DOHH2 (cell line): ENCODE results near the gene BTF3L4.
A peak's percentile ranks its signal among the peaks of the same experiment; 100 is the strongest.

Experiments
- H3F3A ChIP-seq: fragments of 200-600 bp; sonication (generic), shearing (Covaris generic); 2 replicates; pipeline ENCODE4 v1.6.0; 2016; ENCODE audit warnings: antibody characterized with exemption, mild to moderate bottlenecking; ENCODE audit not compliant: control insufficient read depth, insufficient read depth
- H3K27ac ChIP-seq: fragments of 200-600 bp; sonication (generic); 2 replicates; pipeline ENCODE4 v1.5.1; 2014; ENCODE audit warnings: low read depth, mild to moderate bottlenecking, low read length, moderate library complexity
- H3K27me3 ChIP-seq: fragments of 200-600 bp; sonication (generic); 2 replicates; pipeline ENCODE4 v1.6.1; 2014; ENCODE audit warnings: mild to moderate bottlenecking, low read length, mixed read lengths; ENCODE audit not compliant: control insufficient read depth
- H3K36me3 ChIP-seq: fragments of 200-600 bp; sonication (generic); 2 replicates; pipeline ENCODE4 v1.6.1; 2014; ENCODE audit warnings: mild to moderate bottlenecking, low read length, moderate library complexity, mixed read lengths; ENCODE audit not compliant: control insufficient read depth
- H3K4me1 ChIP-seq: fragments of 200-600 bp; sonication (generic); 2 replicates; pipeline ENCODE4 v1.6.1; 2014; ENCODE audit warnings: mild to moderate bottlenecking, low read length, mixed read lengths; ENCODE audit not compliant: control insufficient read depth
- H3K4me2 ChIP-seq: fragments of 200-600 bp; sonication (generic); 2 replicates; pipeline ENCODE4 v1.6.0; 2014; ENCODE audit warnings: mild to moderate bottlenecking, low read length, moderate library complexity
- H3K4me3 ChIP-seq: fragments of 200-600 bp; sonication (generic); 2 replicates; pipeline ENCODE4 v1.5.1; 2014; ENCODE audit warnings: mild to moderate bottlenecking, low read length, mixed read lengths
- H3K79me2 ChIP-seq: fragments of 200-600 bp; sonication (generic); 2 replicates; pipeline ENCODE4 v1.6.1; 2014; ENCODE audit warnings: mild to moderate bottlenecking, low read length, mixed read lengths; ENCODE audit not compliant: control insufficient read depth
- H3K9me2 ChIP-seq: fragments of 200-600 bp; sonication (generic); replicated peaks from 2 replicates; pipeline ENCODE4 v1.6.1; 2014; ENCODE audit warnings: mild to moderate bottlenecking, low read length, mixed read lengths; ENCODE audit not compliant: control insufficient read depth
- H3K9me3 ChIP-seq: fragments of 200-600 bp; sonication (generic); 2 replicates; pipeline ENCODE4 v1.6.1; 2014; ENCODE audit warnings: antibody characterized with exemption, low read length, mixed read lengths; ENCODE audit not compliant: control insufficient read depth, insufficient read depth
- H4K20me1 ChIP-seq: fragments of 200-600 bp; sonication (generic); 2 replicates; pipeline ENCODE4 v1.6.0; 2014; ENCODE audit warnings: low read depth, mild to moderate bottlenecking, antibody characterized with exemption, low read length, moderate library complexity; ENCODE audit not compliant: control insufficient read depth, insufficient read depth
- CTCF ChIP-seq: fragments of 200-600 bp; sonication (generic); IDR thresholded peaks from one replicate; pipeline ENCODE4 v1.5.1; 2014; ENCODE audit warnings: antibody characterized with exemption, mild to moderate bottlenecking, low read depth, low read length; ENCODE audit not compliant: poor library complexity, severe bottlenecking
- EZH2phosphoT487 ChIP-seq: fragments of 200-600 bp; sonication (generic); IDR thresholded peaks from 2 replicates; pipeline ENCODE4 v1.6.1; 2017; ENCODE audit warnings: borderline replicate concordance, mild to moderate bottlenecking, antibody characterized with exemption, low read length, moderate library complexity, mixed read lengths

The BTF3L4 gene

GRCh38 chr1:52053862-52054261 lies 2.2 kb upstream of the BTF3L4 start:
- Histone ChIP-seq H3K4me1 (peaks cover 23% of the 10 kb centered on the region), H3K4me2 (peak overlapping the region; percentile 73), H3K36me3 (peaks cover 51% of the 10 kb centered on the region), H3K79me2 (peaks cover 92% of the 10 kb centered on the region), H3K27me3 (no peaks in the 10 kb centered on the region), H3K4me3 (peak overlapping the region; percentile 79), H3K27ac (no peak overlapping the region), H4K20me1 (no peaks in the 10 kb centered on the region), H3K9me2 (no peaks in the 10 kb centered on the region), H3F3A (no peaks in the 10 kb centered on the region), H3K9me3 (no peaks in the 10 kb centered on the region)
- TF ChIP-seq CTCF (no peak), EZH2phosphoT487 (no peak)

- H3K27me3 ChIP-seq = no peaks in the 10 kb centered on the region
- H3K9me3 ChIP-seq = no peaks in the 10 kb centered on the region
- H3K4me3 ChIP-seq = peak overlapping the region; percentile 79
- H3K4me1 ChIP-seq = peaks cover 28% of the 10 kb centered on the region
- peak overlapping the region; percentile 66 for H3K27ac ChIP-seq
- H3K79me2 ChIP-seq = peaks cover 93% of the 10 kb centered on the region
- H4K20me1 ChIP-seq = no peaks in the 10 kb centered on the region
- no peaks in the 10 kb centered on the region for H3K9me2 ChIP-seq
- TF ChIP-seq CTCF = no peak
- TF ChIP-seq EZH2phosphoT487 = no peak
- H3K4me2 ChIP-seq = peak overlapping the region; percentile 73
- H3K36me3 ChIP-seq = peaks cover 53% of the 10 kb centered on the region
- H3F3A ChIP-seq = no peaks in the 10 kb centered on the region
Measured at GRCh38 chr1:52054496-52055065, 1.5 kb upstream of the BTF3L4 start.

GRCh38 chr1:52055066-52055865 lies 829 bp upstream of the BTF3L4 start, which contains the start of gene TXNDC12:
TSS of gene TXNDC12 (minus strand) at chr1:52055191. CDS start at chr1:52055096, 95 bp downstream.
- Histone ChIP-seq H3K27ac (peak within 1 kb of the TSS; percentile 66), H4K20me1 (no peaks in the 10 kb centered on the region), H3F3A (no peaks in the 10 kb centered on the region), H3K79me2 (peaks cover 95% of the 10 kb centered on the region), H3K27me3 (no peaks in the 10 kb centered on the region), H3K9me3 (no peaks in the 10 kb centered on the region), H3K4me2 (peak within 1 kb of the TSS; percentile 73), H3K9me2 (no peaks in the 10 kb centered on the region), H3K36me3 (peaks cover 60% of the 10 kb centered on the region), H3K4me1 (peaks cover 28% of the 10 kb centered on the region), H3K4me3 (peak within 1 kb of the TSS; percentile 79)
- TF ChIP-seq EZH2phosphoT487 (no peak), CTCF (no peak)
